Measurements from ENCODE around the gene WIF1.

The WIF1 gene

DNA sequence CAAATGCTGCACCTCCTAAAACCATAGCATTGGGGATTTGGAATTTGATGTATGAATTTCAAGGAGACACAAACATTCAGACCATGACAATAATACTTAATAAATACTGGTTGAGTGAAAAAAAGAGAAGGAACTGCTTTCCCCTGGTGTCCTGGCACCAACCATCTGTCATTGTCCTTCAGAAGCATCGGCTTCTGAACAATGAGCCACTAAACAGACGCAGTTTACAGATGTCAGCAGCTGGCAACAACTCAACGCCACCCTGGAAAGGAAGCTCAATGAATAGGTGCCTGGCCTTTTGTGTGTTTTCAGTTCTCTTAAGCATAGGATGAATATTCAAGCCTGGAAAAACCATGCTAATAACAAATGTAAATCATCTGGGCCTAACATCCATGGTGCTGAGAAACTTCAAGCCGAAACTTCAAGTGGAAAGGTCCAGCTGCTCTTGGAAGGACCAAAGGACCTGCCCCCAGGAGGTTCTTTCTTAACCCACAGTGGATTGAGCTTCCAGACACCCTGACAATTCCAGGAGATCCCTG is 101.3 kb downstream of the WIF1 start:
- DNase-seq = no peak

DNA sequence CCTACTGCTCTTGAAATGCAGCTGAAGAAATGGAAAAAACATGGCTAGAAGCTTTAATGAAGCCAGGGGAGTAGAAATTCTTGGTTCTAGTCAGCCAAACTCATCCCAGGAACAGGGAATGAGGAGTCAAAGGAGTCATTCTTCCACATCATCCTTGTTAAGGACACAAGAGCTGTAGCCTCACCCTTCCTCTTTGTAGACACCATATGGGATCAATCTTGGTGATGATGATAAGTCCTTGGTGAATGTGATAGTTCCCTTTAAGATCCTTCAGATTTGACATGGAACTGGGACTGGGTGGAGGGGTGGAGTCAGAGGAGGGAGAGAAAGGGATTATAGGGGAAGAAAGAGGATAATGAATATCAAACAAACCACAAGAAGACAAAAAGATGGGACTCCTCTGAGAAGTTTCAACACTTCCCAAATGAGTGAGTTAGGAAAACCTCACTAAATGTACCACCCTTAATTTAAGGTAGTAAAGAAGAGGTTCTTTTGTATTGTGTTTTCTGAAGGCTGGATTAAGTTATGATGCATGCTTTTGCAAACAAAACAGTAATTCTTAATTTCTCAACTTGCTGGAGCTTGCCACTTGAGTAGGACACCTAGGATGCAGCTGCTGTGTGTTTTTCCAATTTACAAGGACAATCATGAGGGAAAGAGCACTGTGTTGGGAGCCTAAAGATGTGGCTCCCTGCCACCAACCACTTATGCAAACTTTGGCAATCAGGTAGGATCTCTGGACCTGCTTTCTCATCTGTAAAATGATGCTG is 104.0 kb downstream of the WIF1 start:
- DNase-seq = no peak

- no peak for DNase-seq
Measured at GRCh38 chr12:65015850-65016249, 105.3 kb downstream of the WIF1 start.

- DNase-seq = no peak
Measured at GRCh38 chr12:65014504-65015271, 106.4 kb downstream of the WIF1 start.

DNA sequence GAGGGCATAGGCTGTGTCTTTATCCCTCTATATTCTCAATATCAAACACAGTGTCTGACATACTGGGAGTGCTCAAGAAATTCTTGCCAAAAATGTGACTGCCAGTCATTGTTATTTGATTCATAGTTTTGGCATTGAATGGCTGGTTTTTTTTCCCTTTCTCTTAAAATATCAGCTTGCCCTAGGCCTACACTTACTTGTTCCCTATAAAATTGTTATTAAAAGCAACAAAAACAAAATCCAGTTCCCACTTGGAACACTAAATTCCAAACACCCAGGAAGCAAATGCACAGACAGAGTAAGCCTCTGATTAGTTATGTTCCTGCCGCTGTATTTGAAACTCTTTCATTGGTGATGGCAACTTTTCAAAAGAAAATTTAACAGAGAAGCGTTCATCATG is 110.7 kb downstream of the WIF1 start:
- DNase-seq = no peak

DNA sequence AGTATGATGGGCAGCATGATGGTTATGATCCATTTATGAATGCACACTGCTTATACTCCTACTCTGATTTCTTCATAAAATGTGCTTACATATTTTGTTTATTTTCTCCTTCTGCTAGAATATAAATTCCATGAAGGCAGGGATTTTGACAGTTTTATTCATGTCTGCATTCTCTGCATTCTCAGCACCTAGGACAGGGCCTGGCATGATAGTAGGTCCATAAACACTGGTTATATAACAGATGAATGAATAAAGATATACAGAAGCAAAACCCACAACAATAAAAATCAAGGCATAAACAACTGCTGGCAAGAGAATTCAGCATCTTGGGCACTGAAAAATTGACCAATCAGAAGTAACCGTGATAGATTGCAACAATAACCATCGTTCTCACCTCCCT is 115.4 kb downstream of the WIF1 start:
- no peak for DNase-seq

GRCh38 chr12:65004270-65004669 is 116.8 kb downstream of the WIF1 start:
- DNase-seq = no peak
